ENCODE results near the gene MAML3.

The MAML3 gene

GRCh38 chr4:140085062-140085622 lies 68.8 kb downstream of the MAML3 start:
- no peak for DNase-seq
- intact Hi-C loops (cut with DNase I), result no loop called here

- intact Hi-C loops (cut with DNase I), result no loop called here
- no peak for DNase-seq
These were observed 69.6 kb downstream of the MAML3 start for GRCh38 chr4:140084385-140084784.

DNA sequence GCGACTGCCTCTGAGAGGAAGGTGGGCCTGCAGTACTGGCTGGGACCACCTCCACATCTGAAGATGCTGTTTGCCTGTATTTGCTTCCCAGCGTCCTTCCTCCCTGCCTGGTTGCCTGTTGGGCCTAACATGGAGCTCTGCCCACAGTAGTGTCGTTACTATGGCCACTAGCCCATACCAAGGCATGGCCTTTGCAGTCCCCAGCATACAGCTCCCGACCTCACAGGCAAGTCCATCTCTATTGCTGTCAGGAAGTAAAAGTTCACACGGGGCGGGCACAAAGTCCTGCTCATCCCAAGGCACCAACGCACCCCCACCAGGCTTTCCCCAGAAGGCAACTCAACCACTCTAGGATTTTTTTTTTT lies 71.6 kb downstream of the MAML3 start:
- intact Hi-C loops (cut with DNase I), result no loop called here

GRCh38 chr4:140081641-140082390 lies 72.2 kb downstream of the MAML3 start:
- no peak for DNase-seq
- intact Hi-C loops (cut with DNase I), result no loop called here

More for the DNA sequence above, 71.6 kb downstream of the MAML3 start:
- no peak for DNase-seq

- DNase-seq, result no peak
- intact Hi-C loops (cut with DNase I), result no loop called here
These were observed 73.1 kb downstream of the MAML3 start for GRCh38 chr4:140080883-140081282.

- intact Hi-C loops (cut with DNase I), result no loop called here
- DNase-seq, result no peak
These were observed 75.6 kb downstream of the MAML3 start for GRCh38 chr4:140078366-140078765.

- DNase-seq, result no peak
- intact Hi-C loops (cut with DNase I), result no loop called here
These were observed 77.7 kb downstream of the MAML3 start for GRCh38 chr4:140076307-140076706.

DNA sequence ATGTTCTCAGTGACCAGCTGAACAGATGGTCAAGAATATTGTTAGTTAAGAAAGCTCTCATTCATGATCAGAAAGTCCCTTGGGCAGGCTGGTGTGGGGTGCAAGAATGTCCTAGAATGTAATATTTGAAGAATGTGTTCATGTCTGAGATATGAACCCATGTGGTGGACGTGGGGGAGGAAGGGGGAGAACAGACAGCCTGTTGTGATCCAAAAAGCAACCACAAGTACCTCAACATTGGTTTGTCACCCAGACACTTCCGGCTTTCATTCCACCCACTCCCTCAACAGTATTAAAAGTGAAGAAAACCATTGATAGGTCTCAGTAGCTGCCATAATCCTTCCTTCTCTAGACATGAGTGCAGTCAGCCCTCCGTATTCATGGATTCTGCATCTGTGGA lies 82.2 kb downstream of the MAML3 start:
- no peak for DNase-seq
- intact Hi-C loops (cut with DNase I), result no loop called here

DNA sequence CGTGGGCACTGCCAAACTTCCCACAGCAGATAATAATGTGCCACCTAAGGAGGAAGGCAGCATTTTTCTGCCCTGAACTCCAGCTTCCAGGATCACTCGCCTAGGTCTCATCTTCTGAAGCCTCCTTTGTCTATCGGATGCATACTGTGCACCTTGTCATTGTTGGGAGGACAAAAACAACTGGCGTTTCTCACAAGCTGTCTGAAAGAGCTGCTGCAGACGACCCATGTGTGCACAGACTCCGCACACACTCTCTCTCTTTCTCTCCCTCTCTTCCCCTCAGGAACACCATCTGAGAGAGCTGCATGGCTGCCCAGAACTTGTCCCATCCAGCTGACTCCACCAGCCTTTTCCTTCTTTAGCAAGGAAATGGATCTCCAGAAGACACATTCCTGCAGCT lies 83.0 kb downstream of the MAML3 start:
- intact Hi-C loops (cut with DNase I), result no loop called here
- DNase-seq, result no peak

- DNase-seq, result no peak
- intact Hi-C loops (cut with DNase I), result no loop called here
These were observed 83.6 kb downstream of the MAML3 start for GRCh38 chr4:140070366-140070765.

DNA sequence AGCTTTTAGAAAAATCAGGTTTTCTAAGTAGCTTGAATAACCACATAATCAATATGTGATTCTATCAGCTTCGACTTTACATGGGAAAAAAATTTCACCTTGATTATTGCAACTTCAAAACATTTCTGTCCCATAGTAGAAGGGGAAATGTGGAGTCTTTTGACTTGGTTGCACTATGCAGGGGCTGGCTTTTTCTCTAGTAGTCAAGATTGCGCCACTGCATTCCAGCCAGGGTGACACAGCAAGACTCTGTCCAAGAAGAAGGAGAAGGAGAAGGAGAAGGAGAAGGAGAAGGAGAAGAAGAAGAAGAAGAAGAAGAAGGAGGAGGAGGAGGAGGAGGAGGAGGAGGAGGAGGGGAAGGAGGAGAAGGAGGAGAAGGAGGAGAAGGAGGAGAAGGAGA lies 84.9 kb downstream of the MAML3 start:
- intact Hi-C loops (cut with DNase I), result no loop called here
- DNase-seq, result no peak

GRCh38 chr4:140068271-140068670 lies 85.7 kb downstream of the MAML3 start:
- no peak for DNase-seq
- intact Hi-C loops (cut with DNase I), result no loop called here

DNA sequence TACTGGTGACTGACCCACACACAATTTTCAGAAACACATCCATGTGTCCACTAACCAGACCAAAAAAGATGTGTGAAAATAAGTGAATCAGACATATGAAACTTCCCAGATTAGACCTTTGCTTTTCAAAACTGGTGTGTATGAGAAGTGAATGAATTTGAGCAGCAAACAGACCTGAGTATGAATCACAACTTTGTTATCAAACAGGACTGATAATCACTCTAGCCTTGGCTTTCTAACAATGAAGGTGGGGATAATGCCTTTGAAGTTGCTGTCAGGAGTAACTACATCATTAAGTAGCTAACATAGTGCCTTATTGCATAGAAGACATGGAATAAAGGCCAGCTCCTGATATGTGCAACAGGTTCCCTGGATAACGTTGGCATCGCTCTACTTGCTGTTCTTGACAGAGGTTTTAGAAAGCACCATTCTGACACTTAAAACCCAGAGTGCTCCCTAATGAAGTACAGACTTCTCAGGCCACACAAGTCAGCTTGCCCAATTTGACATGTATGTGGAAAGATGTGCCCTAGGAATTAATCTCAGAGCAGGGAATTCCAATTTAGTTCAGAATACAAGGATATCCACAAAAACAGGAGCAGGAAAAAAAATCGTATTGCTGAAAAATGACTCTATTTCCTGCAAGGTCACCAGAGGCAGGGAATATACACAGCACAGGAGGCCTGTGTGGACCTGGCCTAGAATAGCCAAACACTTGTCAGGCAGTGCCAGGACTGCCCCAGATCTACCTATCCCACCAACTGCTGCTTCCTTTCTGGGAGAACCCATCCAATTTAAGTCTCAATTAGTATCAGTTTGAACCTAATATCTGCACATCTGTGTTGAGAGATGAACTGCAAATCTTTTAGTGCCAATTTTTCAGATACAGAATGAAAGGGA lies 87.7 kb downstream of the MAML3 start:
- DNase-seq, result no peak
- intact Hi-C loops (cut with DNase I), result no loop called here

GRCh38 chr4:140065393-140065792 lies 88.6 kb downstream of the MAML3 start:
- intact Hi-C loops (cut with DNase I), result no loop called here
- DNase-seq, result no peak

DNA sequence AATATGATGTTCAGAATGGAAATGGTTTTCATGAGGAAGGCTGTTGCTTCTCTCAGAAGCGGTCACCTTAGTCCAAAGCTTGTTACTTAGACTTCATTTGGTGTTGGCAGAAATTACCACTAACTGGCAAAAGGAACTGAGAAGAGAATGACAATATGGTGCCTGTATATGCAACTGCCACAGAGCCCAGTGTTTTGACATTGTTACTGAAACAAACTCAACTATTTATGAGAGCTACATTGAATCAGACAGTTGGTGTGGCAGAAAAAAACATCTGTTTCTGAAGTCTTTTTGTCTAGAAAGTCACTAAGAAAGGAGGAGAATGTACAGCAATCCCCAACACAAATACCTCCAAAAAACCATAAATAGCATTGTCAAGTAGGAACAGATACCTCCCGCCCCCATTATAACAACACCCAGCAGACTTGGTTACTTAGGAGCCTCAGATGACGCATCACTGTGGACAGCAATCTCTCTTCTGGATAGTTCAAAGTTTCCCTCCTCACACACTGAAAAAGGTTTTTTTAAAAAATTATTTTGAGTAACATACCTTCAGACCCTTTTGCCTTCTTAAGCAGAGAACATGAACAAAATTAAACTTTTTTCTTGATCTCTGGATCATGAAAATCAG lies 92.2 kb downstream of the MAML3 start:
- DNase-seq, result no peak
- intact Hi-C loops (cut with DNase I), result loop anchor here (5.0 kb wide), 1 partner anchor 36 kb away; no protein-coding TSS in a partner anchor

DNA sequence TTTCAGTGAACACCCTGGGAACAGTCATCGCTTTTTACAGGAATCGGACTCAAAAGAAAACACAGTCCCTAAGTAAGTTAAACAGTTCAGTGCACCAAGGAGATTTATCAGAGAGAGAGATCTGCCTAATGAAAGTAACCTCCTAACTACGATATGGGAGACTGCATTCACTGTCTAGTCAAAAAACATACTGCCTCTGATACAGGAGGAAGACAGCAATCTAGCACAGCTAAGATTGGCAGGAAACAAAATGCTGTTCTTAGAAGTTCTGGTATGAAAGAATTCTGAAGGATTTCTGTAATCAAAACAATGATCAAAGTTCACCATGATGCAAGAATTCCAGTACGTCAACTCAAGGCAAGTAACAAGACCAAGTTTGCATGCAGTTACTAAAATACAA lies 92.8 kb downstream of the MAML3 start:
- DNase-seq, result no peak

GRCh38 chr4:140059159-140059558 lies 94.8 kb downstream of the MAML3 start:
- DNase-seq, result no peak
- intact Hi-C loops (cut with DNase I), result no loop called here

More for the DNA sequence above, 92.8 kb downstream of the MAML3 start:
- intact Hi-C loops (cut with DNase I), result loop anchor here (5.0 kb wide), 1 partner anchor 36 kb away; no protein-coding TSS in a partner anchor

GRCh38 chr4:140057701-140058100 lies 96.3 kb downstream of the MAML3 start:
- no peak for DNase-seq
- intact Hi-C loops (cut with DNase I), result no loop called here

DNA sequence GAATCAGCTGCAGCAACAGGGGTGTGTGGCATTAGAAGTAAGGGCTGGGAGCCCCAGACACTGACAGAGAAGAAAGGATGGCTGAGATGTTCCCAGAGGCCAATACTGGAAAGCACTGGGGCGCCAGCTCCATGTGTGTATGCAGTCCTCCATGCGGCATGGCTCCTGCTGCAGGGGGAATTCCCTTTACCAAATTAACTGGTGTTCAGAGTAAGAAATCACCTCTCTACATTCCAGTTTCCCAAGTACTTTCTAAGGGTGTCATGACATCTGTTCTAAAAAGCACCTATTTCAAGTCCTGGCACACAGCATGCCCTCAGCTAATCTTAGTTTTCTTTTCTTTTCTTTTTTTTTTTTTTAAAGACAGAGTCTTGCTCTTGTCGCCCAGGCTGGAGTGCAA lies 98.0 kb downstream of the MAML3 start:
- intact Hi-C loops (cut with DNase I), result no loop called here
- DNase-seq, result no peak

DNA sequence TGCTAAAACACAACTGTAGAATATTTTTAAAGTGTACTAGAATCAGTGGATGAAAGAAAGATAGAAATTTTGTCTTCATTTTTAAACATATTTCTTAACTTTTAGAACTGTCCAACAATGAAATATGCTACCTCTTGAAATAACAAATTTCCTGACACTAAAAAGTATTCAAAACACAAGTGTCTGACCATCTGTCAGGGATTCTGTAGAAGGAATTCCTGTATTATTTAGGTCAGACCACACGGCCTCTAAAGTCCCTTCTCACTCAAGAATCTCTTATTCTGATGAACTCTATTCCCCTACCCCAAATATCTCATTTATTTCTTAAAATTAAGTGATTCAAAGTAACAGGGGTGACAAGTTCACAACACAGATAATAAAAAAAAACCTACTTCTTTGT lies 99.1 kb downstream of the MAML3 start:
- intact Hi-C loops (cut with DNase I), result no loop called here
- no peak for DNase-seq

GRCh38 chr4:140053185-140053584 lies 100.8 kb downstream of the MAML3 start:
- intact Hi-C loops (cut with DNase I), result no loop called here
- DNase-seq, result no peak

All from posterior cingulate gyrus (tissue), 11 donors.